ENCODE data around the gene FAM8A1.

DNA sequence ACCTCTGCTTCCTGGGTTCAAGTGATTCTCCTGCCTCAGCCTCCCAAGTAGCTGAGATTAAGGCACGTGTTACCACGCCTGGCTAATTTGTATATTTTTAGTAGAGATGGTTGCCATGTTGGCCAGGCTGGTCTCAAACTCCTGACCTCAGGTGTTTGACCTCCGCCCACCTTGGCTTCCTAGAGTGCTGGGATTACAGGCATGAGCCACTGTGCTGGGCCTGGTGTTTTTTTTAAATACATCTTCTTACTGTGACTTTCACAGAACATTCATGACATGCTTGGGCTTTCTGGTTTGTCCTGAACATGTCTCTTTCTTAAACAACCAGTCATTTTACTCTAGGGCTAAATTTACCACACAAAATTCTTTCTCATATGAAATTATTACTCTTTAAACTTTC, 34.7 kb upstream of the FAM8A1 start:
- TF ChIP-seq, protein P1, sequence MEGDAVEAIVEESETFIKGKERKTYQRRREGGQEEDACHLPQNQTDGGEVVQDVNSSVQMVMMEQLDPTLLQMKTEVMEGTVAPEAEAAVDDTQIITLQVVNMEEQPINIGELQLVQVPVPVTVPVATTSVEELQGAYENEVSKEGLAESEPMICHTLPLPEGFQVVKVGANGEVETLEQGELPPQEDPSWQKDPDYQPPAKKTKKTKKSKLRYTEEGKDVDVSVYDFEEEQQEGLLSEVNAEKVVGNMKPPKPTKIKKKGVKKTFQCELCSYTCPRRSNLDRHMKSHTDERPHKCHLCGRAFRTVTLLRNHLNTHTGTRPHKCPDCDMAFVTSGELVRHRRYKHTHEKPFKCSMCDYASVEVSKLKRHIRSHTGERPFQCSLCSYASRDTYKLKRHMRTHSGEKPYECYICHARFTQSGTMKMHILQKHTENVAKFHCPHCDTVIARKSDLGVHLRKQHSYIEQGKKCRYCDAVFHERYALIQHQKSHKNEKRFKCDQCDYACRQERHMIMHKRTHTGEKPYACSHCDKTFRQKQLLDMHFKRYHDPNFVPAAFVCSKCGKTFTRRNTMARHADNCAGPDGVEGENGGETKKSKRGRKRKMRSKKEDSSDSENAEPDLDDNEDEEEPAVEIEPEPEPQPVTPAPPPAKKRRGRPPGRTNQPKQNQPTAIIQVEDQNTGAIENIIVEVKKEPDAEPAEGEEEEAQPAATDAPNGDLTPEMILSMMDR (IDR thresholded peaks at IDR 0.05): no peak
- TF ChIP-seq POLR2A (IDR thresholded peaks at IDR 0.05) (no peak), EP300 (IDR thresholded peaks at IDR 0.05) (no peak), POLR2AphosphoS5 (IDR thresholded peaks at IDR 0.05) (no peak)

All from suprapubic skin (tissue), 4 donors.